HEK293T (cell line): ENCODE results near the gene RTN4RL1.

ENCODE experiments used
- CTBP1 ChIP-seq: fragments of 450-650 bp; IDR thresholded peaks from 2 replicates; pipeline ENCODE4 v1.6.1; 2016; ENCODE audit warnings: borderline replicate concordance
- FOXA1 ChIP-seq: fragments of 450-650 bp; IDR thresholded peaks from 2 replicates; pipeline ENCODE4 v1.6.1; 2016; ENCODE audit warnings: mild to moderate bottlenecking
- NFRKB ChIP-seq: fragments of 450-650 bp; IDR thresholded peaks from 2 replicates; pipeline ENCODE4 v1.6.1; 2016; ENCODE audit warnings: mild to moderate bottlenecking, moderate library complexity
- SP1 ChIP-seq: fragments of 450-650 bp; IDR thresholded peaks from 2 replicates; pipeline ENCODE4 v1.6.1; 2017
- ZNF384 ChIP-seq: fragments of 450-650 bp; IDR thresholded peaks from 2 replicates; pipeline ENCODE4 v1.6.1; 2016

- TF ChIP-seq SP1 (no peak), FOXA1 (no peak), ZNF384 (no peak), CTBP1 (no peak), NFRKB (no peak)
Measured at GRCh38 chr17:1888741-1889140, 136.4 kb downstream of the RTN4RL1 start.
